GM12878 (cell line): ENCODE results near the gene DUSP7. TPM values are rescaled to one million over a fixed set of nuclear protein-coding genes. Genes with fewer than 3 reads are reported as not detected.

Experiments used
- JUNB ChIP-seq: IDR thresholded peaks from 2 replicates; pipeline ENCODE4 v1.6.1; 2016; ENCODE audit warnings: antibody characterized with exemption, mild to moderate bottlenecking
- PML ChIP-seq: IDR thresholded peaks from 2 replicates; pipeline ENCODE4 v1.6.1; 2012; ENCODE audit warnings: low read length, inconsistent platforms
- ZNF384 ChIP-seq: IDR thresholded peaks from 2 replicates; pipeline ENCODE4 v1.6.1; 2012; ENCODE audit warnings: low read depth, mild to moderate bottlenecking, low read length, improper control_type of control experiment, borderline replicate concordance
- ZNF592 ChIP-seq: fragments of 450-650 bp; IDR thresholded peaks from 2 replicates; pipeline ENCODE4 v1.6.1; 2017; ENCODE audit warnings: mild to moderate bottlenecking, moderate library complexity
- polyA plus RNA-seq, 11 experiments: library from polyadenylated mRNA; depleted of rRNA in 4 of 11; unstranded in 6 of 11; stranded (reverse) in 5 of 11; fragments of >200 nt; fragmentation: Nextera tagmentation in 4 of 11; fragmentation: Illumina TruSeq in 1 of 11; extraction: Ambion mirVana in 4 of 11; extraction: Trizol in 1 of 11; gene quantifications; 1 replicate in 1 of 11; 2 replicates in 10 of 11; pipeline versions ENCODE4 v1.2.1 to v1.2.3, GENCODE V29; 2011 to 2016; ENCODE audit warnings: inconsistent platforms in 2 of 11, missing spikeins in 2 of 11, low read depth in 1 of 11
- total RNA-seq, 4 experiments: library from RNA; depleted of rRNA in 3 of 4; stranded (reverse); fragments of >200 nt in 3 of 4; fragmentation: Illumina TruSeq in 1 of 4; extraction: Trizol in 1 of 4; gene quantifications; 2 replicates each; pipeline versions ENCODE4 v1.2.1 to v1.2.3, GENCODE V29; 2013 to 2021

The DUSP7 gene
- total and polyA plus RNA-seq, 10 of the 15 experiments (the other 5 are each of a cell fraction or from before 2014, with no cell fraction given): 0.73 to 17.0 (median 7.9) TPM

GRCh38 chr3:52024765-52025452 is 31.5 kb downstream of the DUSP7 start (continued):
- TF ChIP-seq ZNF592: 0 out of 2 replicates have a peak, but pooled peaks have one; percentile 25
- TF ChIP-seq ZNF384: no peak
- no peak for TF ChIP-seq PML
- TF ChIP-seq JUNB: no peak
